ENCODE data around the gene MYO16. TPM values are rescaled to one million over a fixed set of nuclear protein-coding genes. Genes with fewer than 3 reads are reported as not detected.

MYO16 gene
- total and polyA plus RNA-seq, 2 of the 4 experiments (the other 2 are of a cell fraction), result under 0.01 to 0.03 TPM

DNA sequence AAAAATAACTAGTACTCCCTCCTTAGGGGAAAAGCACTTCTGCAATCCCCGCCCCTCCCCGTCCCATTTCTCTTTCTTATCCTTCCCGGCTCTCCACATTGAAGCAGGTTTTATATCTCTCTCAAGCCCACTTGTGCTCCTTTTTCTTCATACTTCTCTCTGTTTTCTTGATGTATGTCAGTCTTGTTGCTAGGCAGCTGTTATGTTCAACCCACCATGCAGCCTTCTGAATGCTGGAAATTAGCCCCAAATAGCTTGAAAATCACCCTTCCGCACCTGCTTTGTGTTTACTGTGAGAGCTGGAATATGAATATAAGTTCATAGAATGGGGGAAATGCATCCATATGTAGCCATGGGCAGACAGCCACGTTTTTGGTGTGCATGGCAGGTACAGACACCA, 461.4 kb downstream of the MYO16 start:
- Histone ChIP-seq H3K4ac (ENCODE audit: low read depth, low read length) (no peak overlapping the region), H2AFZ (replicated peaks; ENCODE audit: low read length, poor library complexity) (no peak overlapping the region), H2AK9ac (replicated peaks; ENCODE audit: low read depth, low read length, poor library complexity) (no peak overlapping the region), H4K91ac (ENCODE audit: insufficient read depth, low read depth, low read length) (no peak overlapping the region), H3K36me3 (ENCODE audit: control insufficient read depth, insufficient read depth, low read length) (no peaks in the 10 kb centered on the region), H3K56ac (ENCODE audit: extremely low read depth, insufficient read depth, low read length) (no peak overlapping the region), H2BK5ac (ENCODE audit: low read depth, low read length, poor library complexity, severe bottlenecking) (no peak overlapping the region), H4K8ac (ENCODE audit: low read depth in 2 of 2, low read length in 2 of 2) (no peak overlapping the region), H3K9ac (ENCODE audit: low read depth, low read length) (no peak overlapping the region), H2AK5ac (ENCODE audit: low read depth, low read length) (no peak overlapping the region), H3K4me1 (ENCODE audit: control insufficient read depth, insufficient read depth, low read length) (no peaks in the 10 kb centered on the region), H4K20me1 (ENCODE audit: insufficient read depth, low read length) (no peaks in the 10 kb centered on the region), H3K9me3 (ENCODE audit: control insufficient read depth, insufficient read depth, low read length) (peaks cover 2% of the 10 kb centered on the region; the same call in 1 of the 2 replicates), H3K4me3 (ENCODE audit: insufficient read depth, low read depth, low read length) (no peak overlapping the region), H2BK15ac (ENCODE audit: low read depth, low read length) (no peak overlapping the region), H3K27ac (ENCODE audit: insufficient read depth, low read length) (no peak overlapping the region), H3K27me3 (ENCODE audit: control insufficient read depth, insufficient read depth, low read length) (peaks cover 21% of the 10 kb centered on the region), H3K79me1 (ENCODE audit: low read depth in 1 of 2, low read length in 2 of 2) (no peaks in the 10 kb centered on the region), H3K23ac (ENCODE audit: low read depth, low read length) (no peak overlapping the region), H2BK20ac (ENCODE audit: low read depth, low read length) (no peak overlapping the region), H3K18ac (ENCODE audit: low read depth, low read length) (no peak overlapping the region), H4K5ac (ENCODE audit: low read depth, low read length) (no peak overlapping the region), H3K9me1 (ENCODE audit: insufficient read depth, low read length) (no peaks in the 10 kb centered on the region), H3K14ac (replicated peaks; ENCODE audit: low read depth, low read length) (no peak overlapping the region), H2BK120ac (ENCODE audit: low read depth, low read length) (no peak overlapping the region), H3K4me2 (ENCODE audit: low read depth, low read length) (no peak overlapping the region)
- TF ChIP-seq RCOR1 (IDR thresholded peaks at IDR 0.05; ENCODE audit: insufficient replicate concordance, low read length) (no peak), BHLHE40 (IDR thresholded peaks at IDR 0.05; ENCODE audit: low read depth, low read length) (no peak), SMC3 (IDR thresholded peaks at IDR 0.05; ENCODE audit: low read depth, low read length) (no peak), MAZ (IDR thresholded peaks at IDR 0.05; ENCODE audit: borderline replicate concordance, low read depth, low read length) (no peak), NFE2L2 (IDR thresholded peaks at IDR 0.05; ENCODE audit: low read depth, low read length) (no peak), RAD21 (IDR thresholded peaks at IDR 0.05; ENCODE audit: low read length) (no peak), CHD1 (IDR thresholded peaks at IDR 0.05; ENCODE audit: low read depth, low read length) (no peak), POLR2A (IDR thresholded peaks at IDR 0.05; ENCODE audit: low read depth, low read length) (no peak), CEBPB (IDR thresholded peaks at IDR 0.05; ENCODE audit: low read depth, low read length) (no peak), RFX5 (IDR thresholded peaks at IDR 0.05; ENCODE audit: low read depth, low read length) (no peak), FOS (IDR thresholded peaks at IDR 0.05; ENCODE audit: low read depth, low read length) (no peak), MXI1 (IDR thresholded peaks at IDR 0.05; ENCODE audit: borderline replicate concordance, low read depth, low read length) (no peak), MAFK (IDR thresholded peaks at IDR 0.05; ENCODE audit: low read depth, low read length) (no peak)
- TF ChIP-seq, protein P1, sequence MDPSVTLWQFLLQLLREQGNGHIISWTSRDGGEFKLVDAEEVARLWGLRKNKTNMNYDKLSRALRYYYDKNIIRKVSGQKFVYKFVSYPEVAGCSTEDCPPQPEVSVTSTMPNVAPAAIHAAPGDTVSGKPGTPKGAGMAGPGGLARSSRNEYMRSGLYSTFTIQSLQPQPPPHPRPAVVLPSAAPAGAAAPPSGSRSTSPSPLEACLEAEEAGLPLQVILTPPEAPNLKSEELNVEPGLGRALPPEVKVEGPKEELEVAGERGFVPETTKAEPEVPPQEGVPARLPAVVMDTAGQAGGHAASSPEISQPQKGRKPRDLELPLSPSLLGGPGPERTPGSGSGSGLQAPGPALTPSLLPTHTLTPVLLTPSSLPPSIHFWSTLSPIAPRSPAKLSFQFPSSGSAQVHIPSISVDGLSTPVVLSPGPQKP (IDR thresholded peaks at IDR 0.05; ENCODE audit: borderline replicate concordance, low read depth, low read length), result no peak
- TF ChIP-seq, protein P2, sequence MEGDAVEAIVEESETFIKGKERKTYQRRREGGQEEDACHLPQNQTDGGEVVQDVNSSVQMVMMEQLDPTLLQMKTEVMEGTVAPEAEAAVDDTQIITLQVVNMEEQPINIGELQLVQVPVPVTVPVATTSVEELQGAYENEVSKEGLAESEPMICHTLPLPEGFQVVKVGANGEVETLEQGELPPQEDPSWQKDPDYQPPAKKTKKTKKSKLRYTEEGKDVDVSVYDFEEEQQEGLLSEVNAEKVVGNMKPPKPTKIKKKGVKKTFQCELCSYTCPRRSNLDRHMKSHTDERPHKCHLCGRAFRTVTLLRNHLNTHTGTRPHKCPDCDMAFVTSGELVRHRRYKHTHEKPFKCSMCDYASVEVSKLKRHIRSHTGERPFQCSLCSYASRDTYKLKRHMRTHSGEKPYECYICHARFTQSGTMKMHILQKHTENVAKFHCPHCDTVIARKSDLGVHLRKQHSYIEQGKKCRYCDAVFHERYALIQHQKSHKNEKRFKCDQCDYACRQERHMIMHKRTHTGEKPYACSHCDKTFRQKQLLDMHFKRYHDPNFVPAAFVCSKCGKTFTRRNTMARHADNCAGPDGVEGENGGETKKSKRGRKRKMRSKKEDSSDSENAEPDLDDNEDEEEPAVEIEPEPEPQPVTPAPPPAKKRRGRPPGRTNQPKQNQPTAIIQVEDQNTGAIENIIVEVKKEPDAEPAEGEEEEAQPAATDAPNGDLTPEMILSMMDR (conservative IDR thresholded peaks at IDR 0.05; ENCODE audit: low read depth, low read length), result no peak
- TF ChIP-seq, protein P3, sequence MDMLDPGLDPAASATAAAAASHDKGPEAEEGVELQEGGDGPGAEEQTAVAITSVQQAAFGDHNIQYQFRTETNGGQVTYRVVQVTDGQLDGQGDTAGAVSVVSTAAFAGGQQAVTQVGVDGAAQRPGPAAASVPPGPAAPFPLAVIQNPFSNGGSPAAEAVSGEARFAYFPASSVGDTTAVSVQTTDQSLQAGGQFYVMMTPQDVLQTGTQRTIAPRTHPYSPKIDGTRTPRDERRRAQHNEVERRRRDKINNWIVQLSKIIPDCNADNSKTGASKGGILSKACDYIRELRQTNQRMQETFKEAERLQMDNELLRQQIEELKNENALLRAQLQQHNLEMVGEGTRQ (IDR thresholded peaks at IDR 0.05; ENCODE audit: low read depth, low read length), result no peak
- 100% methylated on average over 1 of the region's 5 CpGs; no CpG with 5 or more reads in 1 of the 2 experiments for WGBS, 2 experiments (ENCODE audit: extremely low coverage in 2 of 2, insufficient read length in 1 of 2)
- DNase-seq, result no peak
- in situ Hi-C loops (cut with MboI; ENCODE audit: low sequenced_read_pairs), result no loop called here
- dilution Hi-C loops (cut with HindIII; ENCODE audit: low sequenced_read_pairs, unreplicated experiment), result no loop called here
- intact Hi-C loops (cut with micrococcal nuclease), result no loop called here
- CTCF ChIA-PET, result no interaction called here
- POLR2A ChIA-PET (ENCODE audit: unreplicated experiment), result no interaction called here
- BruUV-seq (replicated peaks), result no TSS peak
- ATAC-seq (ENCODE audit: low read depth), result no peak
